ENCODE results near the gene SLC2A2.
"Not testable (repeated sequence)": the region's sequence is repeated elsewhere in the genome, so short reads cannot be mapped to it uniquely, and the experiment has no call there.

SLC2A2 gene

GRCh38 chr3:170989100-170989648, 37.3 kb downstream of the SLC2A2 start:
- in situ Hi-C loops (cut with MboI; ENCODE audit: low sequenced_read_pairs), result no loop called here
- no peaks in the 10 kb centered on the region for H3K9me3 ChIP-seq
- H3K36me3 ChIP-seq (replicated peaks), result no peaks in the 10 kb centered on the region
- H3K4me1 ChIP-seq, result no peaks in the 10 kb centered on the region
- no peak for DNase-seq (ENCODE audit: low spot score in 2 of 2)
- H3K4me3 ChIP-seq, result no peak overlapping the region
- H3K27me3 ChIP-seq (ENCODE audit: low read depth), result no peaks in the 10 kb centered on the region

DNA sequence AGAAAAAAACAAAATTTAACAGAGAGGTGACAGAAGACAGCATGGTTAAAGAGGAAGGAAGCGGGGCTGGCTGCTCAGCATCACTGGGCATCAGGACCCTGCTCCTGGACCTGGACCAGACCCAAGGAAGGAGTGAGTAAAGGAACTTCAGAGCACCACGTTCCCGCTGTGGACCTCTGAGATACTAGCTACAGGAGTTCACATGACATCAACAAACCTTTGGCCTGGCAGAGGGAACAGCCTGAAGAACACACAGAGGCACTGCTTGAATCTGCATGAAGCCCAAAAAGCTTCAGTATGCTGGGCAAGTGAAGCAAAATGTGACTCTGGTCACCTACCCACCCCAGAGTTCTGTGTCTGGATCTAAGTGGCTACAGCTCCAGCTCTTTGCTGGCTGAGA, 38.1 kb downstream of the SLC2A2 start:
- in situ Hi-C loops (cut with MboI; ENCODE audit: low sequenced_read_pairs), result no loop called here
- Histone ChIP-seq H3K4me3 (no peak overlapping the region), H3K27me3 (ENCODE audit: low read depth) (no peaks in the 10 kb centered on the region), H3K9me3 (no peaks in the 10 kb centered on the region), H3K36me3 (replicated peaks) (no peaks in the 10 kb centered on the region), H3K4me1 (no peaks in the 10 kb centered on the region)
- DNase-seq (ENCODE audit: low spot score in 2 of 2), result no peak

DNA sequence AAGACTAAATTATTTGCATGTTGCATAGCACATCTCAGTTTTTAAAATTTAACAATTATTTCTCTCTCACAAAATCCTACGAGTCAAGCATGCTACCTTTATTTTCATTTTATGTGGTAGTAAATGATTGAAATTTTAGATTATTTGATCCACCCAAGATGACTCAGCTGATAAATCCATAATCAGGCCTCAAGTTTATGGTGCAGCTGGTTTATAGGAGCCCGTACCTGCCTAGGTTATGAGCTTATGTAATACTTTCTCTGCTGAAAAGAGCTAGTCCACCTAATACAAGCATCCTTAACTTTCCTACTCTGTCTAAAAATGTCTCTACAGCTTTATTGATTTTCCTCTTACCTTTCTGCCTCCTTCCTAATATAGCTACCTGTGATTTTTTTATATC, 41.2 kb downstream of the SLC2A2 start:
- Histone ChIP-seq H3K4me3 (no peak overlapping the region), H3K27me3 (ENCODE audit: low read depth) (no peaks in the 10 kb centered on the region), H3K4me1 (no peaks in the 10 kb centered on the region), H3K9me3 (no peaks in the 10 kb centered on the region), H3K36me3 (replicated peaks) (no peaks in the 10 kb centered on the region)
- no peak for DNase-seq (ENCODE audit: low spot score in 2 of 2)
- in situ Hi-C loops (cut with MboI; ENCODE audit: low sequenced_read_pairs), result no loop called here

DNA sequence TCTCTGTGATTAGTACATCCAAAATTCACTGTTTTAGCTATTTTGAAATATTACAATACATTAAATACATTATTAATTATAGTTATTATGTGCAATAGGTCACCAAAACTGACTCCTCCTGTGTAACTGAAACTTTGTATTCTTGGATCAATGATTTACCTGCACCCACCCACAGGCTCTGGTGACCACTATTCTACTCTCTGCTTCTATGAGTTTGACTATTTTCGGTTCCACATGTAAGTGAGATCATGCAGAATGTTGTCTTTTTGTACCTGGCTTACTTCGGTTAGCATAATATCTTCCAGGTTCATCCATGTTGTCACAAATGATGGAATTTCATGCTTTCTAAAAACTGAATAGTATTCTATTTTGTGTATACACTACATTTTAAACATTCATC, 43.8 kb downstream of the SLC2A2 start:
- in situ Hi-C loops (cut with MboI; ENCODE audit: low sequenced_read_pairs), result no loop called here
- no peaks in the 10 kb centered on the region for H3K36me3 ChIP-seq (replicated peaks)
- H3K4me1 ChIP-seq, result no peaks in the 10 kb centered on the region
- H3K9me3 ChIP-seq, result no peaks in the 10 kb centered on the region
- H3K27me3 ChIP-seq (ENCODE audit: low read depth), result peaks cover 4% of the 10 kb centered on the region; the same call in 1 of the 2 replicates
- no peak overlapping the region for H3K4me3 ChIP-seq
- no peak for DNase-seq (ENCODE audit: low spot score in 2 of 2)

DNA sequence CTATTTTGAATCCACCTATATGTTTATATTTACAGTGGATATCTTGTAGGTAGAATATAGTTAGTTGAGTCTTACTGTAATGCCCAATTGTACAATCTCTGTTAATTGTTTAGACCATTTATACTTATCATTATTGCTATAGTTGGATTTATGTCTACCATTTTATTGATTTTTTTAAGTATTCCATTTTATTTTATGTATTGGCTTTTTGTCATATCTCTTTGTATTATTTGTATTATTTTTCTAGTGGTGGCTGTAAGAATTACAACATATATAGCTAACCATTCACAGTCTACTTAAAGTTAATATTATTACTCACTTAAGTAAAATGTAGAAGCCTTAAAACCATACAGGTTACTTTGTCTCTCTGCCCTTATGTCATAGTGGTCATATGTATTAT, 46.1 kb downstream of the SLC2A2 start:
- in situ Hi-C loops (cut with MboI; ENCODE audit: low sequenced_read_pairs), result no loop called here
- H3K4me3 ChIP-seq, result no peak overlapping the region
- peaks cover 4% of the 10 kb centered on the region; the same call in 1 of the 2 replicates for H3K27me3 ChIP-seq (ENCODE audit: low read depth)
- DNase-seq (ENCODE audit: low spot score in 2 of 2), result no peak
- no peaks in the 10 kb centered on the region for H3K4me1 ChIP-seq
- H3K9me3 ChIP-seq, result no peaks in the 10 kb centered on the region
- no peaks in the 10 kb centered on the region for H3K36me3 ChIP-seq (replicated peaks)

- no peak for DNase-seq (ENCODE audit: low spot score in 2 of 2)
- no peaks in the 10 kb centered on the region for H3K9me3 ChIP-seq
Observed at GRCh38 chr3:170977949-170978745, 48.4 kb downstream of the SLC2A2 start.

DNA sequence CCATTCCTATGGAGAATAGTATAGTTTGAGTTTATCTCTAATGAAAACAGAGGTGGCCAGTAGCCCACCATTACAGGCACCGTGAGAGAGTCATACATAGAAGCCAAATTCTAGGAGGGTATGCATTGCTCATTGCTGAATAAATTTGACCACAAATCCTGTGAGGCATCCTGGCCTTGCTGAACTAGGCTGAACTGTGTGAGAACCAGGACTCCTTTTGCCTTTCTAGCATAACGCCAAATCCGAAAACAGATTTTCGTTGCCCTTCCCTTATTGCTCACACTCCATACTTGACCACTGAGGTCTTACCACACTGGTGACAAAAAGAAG, 50.4 kb downstream of the SLC2A2 start:
- Histone ChIP-seq H3K9me3 (no peaks in the 10 kb centered on the region), H3K36me3 (replicated peaks) (no peaks in the 10 kb centered on the region), H3K4me3 (no peak overlapping the region), H3K4me1 (no peaks in the 10 kb centered on the region), H3K27me3 (ENCODE audit: low read depth) (peaks cover 4% of the 10 kb centered on the region; the same call in 1 of the 2 replicates)
- in situ Hi-C loops (cut with MboI; ENCODE audit: low sequenced_read_pairs), result no loop called here
- no peak for DNase-seq (ENCODE audit: low spot score in 2 of 2)

More at GRCh38 chr3:170977949-170978745, 48.4 kb downstream of the SLC2A2 start:
- H3K4me3 ChIP-seq, result no peak overlapping the region
- H3K27me3 ChIP-seq (ENCODE audit: low read depth), result peaks cover 4% of the 10 kb centered on the region; the same call in 1 of the 2 replicates
- H3K4me1 ChIP-seq, result no peaks in the 10 kb centered on the region
- in situ Hi-C loops (cut with MboI; ENCODE audit: low sequenced_read_pairs), result no loop called here
- no peaks in the 10 kb centered on the region for H3K36me3 ChIP-seq (replicated peaks)

DNA sequence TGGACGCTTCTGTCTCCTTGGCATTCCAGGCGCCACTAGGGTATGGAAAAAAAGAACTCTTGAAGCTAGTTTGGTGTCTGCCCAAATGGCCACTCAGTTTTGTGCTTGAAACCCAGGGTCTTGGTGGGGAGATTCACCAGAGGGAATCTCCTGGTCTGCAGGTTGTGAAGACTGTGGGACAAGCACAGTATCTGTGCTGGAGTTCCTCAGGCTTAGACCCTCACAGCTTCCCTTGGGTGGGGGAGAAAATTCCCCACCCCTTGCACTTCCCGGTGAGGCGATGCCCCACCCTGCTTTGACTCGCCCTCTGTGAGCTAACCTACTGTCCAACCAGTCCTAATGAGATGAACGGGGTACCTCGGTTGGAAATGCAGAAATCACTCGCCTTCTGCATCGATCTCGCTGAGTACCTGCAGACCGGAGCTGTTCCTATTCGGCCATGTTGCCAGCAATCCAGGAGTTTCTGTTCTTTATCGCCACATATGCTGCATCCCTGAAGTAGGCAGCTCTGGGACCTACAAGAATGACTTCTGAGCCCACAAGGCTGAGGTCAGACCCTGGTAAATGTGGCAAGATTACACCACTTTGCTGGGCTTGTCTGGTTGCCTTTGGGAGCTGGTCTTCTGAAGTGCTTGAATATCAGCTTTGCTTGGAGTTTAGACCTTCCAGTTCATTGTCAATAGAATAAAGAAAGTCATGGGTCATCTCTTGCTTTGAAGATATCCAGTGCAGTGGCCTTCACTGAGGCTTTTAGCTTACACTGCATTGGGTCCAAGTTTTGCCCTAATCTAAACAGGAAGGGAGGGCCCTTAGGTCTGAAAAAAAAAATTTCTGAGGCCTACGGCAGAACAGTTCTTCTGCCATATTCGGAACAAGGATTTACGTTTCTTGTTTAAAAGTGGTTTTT, 51.0 kb downstream of the SLC2A2 start:
- no peaks in the 10 kb centered on the region for H3K36me3 ChIP-seq (replicated peaks)
- in situ Hi-C loops (cut with MboI; ENCODE audit: low sequenced_read_pairs), result no loop called here

GRCh38 chr3:170974872-170975271, 51.6 kb downstream of the SLC2A2 start:
- peaks cover 4% of the 10 kb centered on the region; the same call in 1 of the 2 replicates for H3K27me3 ChIP-seq (ENCODE audit: low read depth)
- no peaks in the 10 kb centered on the region for H3K36me3 ChIP-seq (replicated peaks)
- in situ Hi-C loops (cut with MboI; ENCODE audit: low sequenced_read_pairs), result no loop called here
- no peaks in the 10 kb centered on the region for H3K4me1 ChIP-seq
- DNase-seq (ENCODE audit: low spot score in 2 of 2), result no peak
- H3K9me3 ChIP-seq, result no peaks in the 10 kb centered on the region
- H3K4me3 ChIP-seq, result no peak overlapping the region

More for the DNA sequence above, 51.0 kb downstream of the SLC2A2 start:
- Histone ChIP-seq H3K4me3 (no peak overlapping the region), H3K9me3 (no peaks in the 10 kb centered on the region), H3K4me1 (no peaks in the 10 kb centered on the region), H3K27me3 (ENCODE audit: low read depth) (peaks cover 4% of the 10 kb centered on the region; the same call in 1 of the 2 replicates)
- DNase-seq (ENCODE audit: low spot score in 2 of 2), result no peak

DNA sequence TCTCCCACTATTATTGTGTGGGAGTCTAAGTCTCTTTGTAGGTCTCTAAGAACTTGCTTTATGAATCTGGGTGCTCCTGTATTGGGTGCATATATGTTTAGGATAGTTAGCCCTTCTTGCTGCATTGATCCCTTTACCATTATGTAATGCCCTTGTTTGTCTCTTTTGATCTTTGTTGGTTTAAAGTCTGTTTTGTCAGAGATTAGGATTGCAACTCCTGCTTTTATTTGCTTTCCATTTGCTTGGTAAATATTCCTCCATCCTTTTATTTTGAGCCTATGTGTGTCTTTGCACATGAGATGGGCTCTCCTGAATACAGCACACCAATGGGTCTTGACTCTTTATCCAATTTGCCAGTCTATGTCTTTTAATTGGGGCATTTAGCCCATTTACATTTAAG, 53.6 kb downstream of the SLC2A2 start:
- H3K4me3 ChIP-seq; H3K36me3 ChIP-seq (replicated peaks); H3K9me3 ChIP-seq; H3K4me1 ChIP-seq; DNase-seq (ENCODE audit: low spot score in 2 of 2); H3K27me3 ChIP-seq (ENCODE audit: low read depth); in situ Hi-C loops (cut with MboI; ENCODE audit: low sequenced_read_pairs): not testable (repeated sequence)

- H3K4me3 ChIP-seq, result no peak overlapping the region
- no peaks in the 10 kb centered on the region for H3K9me3 ChIP-seq
- H3K4me1 ChIP-seq, result no peaks in the 10 kb centered on the region
- no peak for DNase-seq (ENCODE audit: low spot score in 2 of 2)
- no peaks in the 10 kb centered on the region for H3K27me3 ChIP-seq (ENCODE audit: low read depth)
- H3K36me3 ChIP-seq (replicated peaks), result no peaks in the 10 kb centered on the region
- in situ Hi-C loops (cut with MboI; ENCODE audit: low sequenced_read_pairs), result no loop called here
Observed at GRCh38 chr3:170967126-170967525, 59.4 kb downstream of the SLC2A2 start.

GRCh38 chr3:170966495-170966894, 60.0 kb downstream of the SLC2A2 start:
- Histone ChIP-seq H3K27me3 (ENCODE audit: low read depth) (no peaks in the 10 kb centered on the region), H3K36me3 (replicated peaks) (no peaks in the 10 kb centered on the region), H3K4me3 (no peak overlapping the region), H3K4me1 (no peaks in the 10 kb centered on the region), H3K9me3 (no peaks in the 10 kb centered on the region)
- in situ Hi-C loops (cut with MboI; ENCODE audit: low sequenced_read_pairs), result no loop called here
- no peak for DNase-seq (ENCODE audit: low spot score in 2 of 2)

GRCh38 chr3:170962411-170962810, 64.1 kb downstream of the SLC2A2 start:
- Histone ChIP-seq H3K36me3 (replicated peaks) (no peaks in the 10 kb centered on the region), H3K4me1 (no peaks in the 10 kb centered on the region), H3K4me3 (no peak overlapping the region), H3K27me3 (ENCODE audit: low read depth) (no peaks in the 10 kb centered on the region), H3K9me3 (no peaks in the 10 kb centered on the region)
- DNase-seq (ENCODE audit: low spot score in 2 of 2), result no peak
- in situ Hi-C loops (cut with MboI; ENCODE audit: low sequenced_read_pairs), result no loop called here

Data from HAP-1 (cell line).